Measurements from ENCODE around the gene ACTG2. TPM values are rescaled to one million over a fixed set of nuclear protein-coding genes. Genes with fewer than 3 reads are reported as not detected.

ACTG2 gene
- polyA plus RNA-seq, 3 donors: not detected

DNA sequence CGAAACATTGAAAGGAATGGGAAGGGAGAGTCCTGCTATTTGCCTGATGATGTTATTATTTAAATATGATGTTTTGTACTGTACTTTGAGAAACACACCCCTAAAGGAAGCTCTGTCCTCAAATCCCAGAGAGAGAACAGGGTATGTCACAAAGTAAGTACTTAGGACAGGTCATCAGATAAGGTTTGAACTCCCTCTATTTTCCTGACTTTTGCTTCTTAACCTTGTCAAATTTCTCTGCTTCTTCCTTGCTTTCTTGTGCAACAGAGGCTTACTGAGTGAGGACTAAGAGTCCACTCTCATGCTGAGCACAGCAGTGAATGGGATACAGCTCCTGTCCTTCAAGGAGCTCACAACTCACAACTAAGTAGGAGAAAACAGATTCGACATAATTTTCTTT, 37.6 kb downstream of the ACTG2 start:
- Histone ChIP-seq H4K20me1 (ENCODE audit: insufficient read depth, low read length) (peaks cover 35% of the 10 kb centered on the region), H2AFZ (ENCODE audit: insufficient read depth, low read depth, low read length, poor library complexity, severe bottlenecking) (no peak overlapping the region), H3K36me3 (replicated peaks in 1 of 2; ENCODE audit: control insufficient read depth in 1 of 2, insufficient read depth in 2 of 2, low read length in 2 of 2) (peaks cover 7 to 38% of the 10 kb centered on the region in 2 donors), H3K4me3 (replicated peaks in 1 of 3; ENCODE audit: low read depth in 2 of 3, low read length in 3 of 3) (no peak overlapping the region), H3K9me3 (replicated peaks in 1 of 2; ENCODE audit: control insufficient read depth in 1 of 2, insufficient read depth in 1 of 2, low read length in 2 of 2) (no peaks in the 10 kb centered on the region), H3K27me3 (ENCODE audit: control insufficient read depth in 2 of 2, insufficient read depth in 2 of 2, low read length in 2 of 2) (no peaks in the 10 kb centered on the region), H3K4me1 (ENCODE audit: control insufficient read depth in 1 of 2, insufficient read depth in 2 of 2, low read length in 2 of 2) (peaks cover 40 to 58% of the 10 kb centered on the region in 2 donors), H3K27ac (ENCODE audit: low read depth in 1 of 2, low read length in 2 of 2) (peak overlapping the region in 1 of 2 donors; percentile 7), H3K79me2 (ENCODE audit: insufficient read depth, low read length) (peaks cover 93% of the 10 kb centered on the region), H3K9ac (ENCODE audit: insufficient read depth, low read length, poor library complexity, severe bottlenecking) (no peak overlapping the region), H3K4me2 (replicated peaks; ENCODE audit: extremely low read depth, low read length, poor library complexity, severe bottlenecking) (no peak overlapping the region)
- WGBS (ENCODE audit: insufficient coverage): 100% methylated on average over 1 of the region's 2 CpGs
- TF ChIP-seq, protein P1, sequence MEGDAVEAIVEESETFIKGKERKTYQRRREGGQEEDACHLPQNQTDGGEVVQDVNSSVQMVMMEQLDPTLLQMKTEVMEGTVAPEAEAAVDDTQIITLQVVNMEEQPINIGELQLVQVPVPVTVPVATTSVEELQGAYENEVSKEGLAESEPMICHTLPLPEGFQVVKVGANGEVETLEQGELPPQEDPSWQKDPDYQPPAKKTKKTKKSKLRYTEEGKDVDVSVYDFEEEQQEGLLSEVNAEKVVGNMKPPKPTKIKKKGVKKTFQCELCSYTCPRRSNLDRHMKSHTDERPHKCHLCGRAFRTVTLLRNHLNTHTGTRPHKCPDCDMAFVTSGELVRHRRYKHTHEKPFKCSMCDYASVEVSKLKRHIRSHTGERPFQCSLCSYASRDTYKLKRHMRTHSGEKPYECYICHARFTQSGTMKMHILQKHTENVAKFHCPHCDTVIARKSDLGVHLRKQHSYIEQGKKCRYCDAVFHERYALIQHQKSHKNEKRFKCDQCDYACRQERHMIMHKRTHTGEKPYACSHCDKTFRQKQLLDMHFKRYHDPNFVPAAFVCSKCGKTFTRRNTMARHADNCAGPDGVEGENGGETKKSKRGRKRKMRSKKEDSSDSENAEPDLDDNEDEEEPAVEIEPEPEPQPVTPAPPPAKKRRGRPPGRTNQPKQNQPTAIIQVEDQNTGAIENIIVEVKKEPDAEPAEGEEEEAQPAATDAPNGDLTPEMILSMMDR (IDR thresholded peaks at IDR 0.05): no peak
- H3K9me3 Mint-ChIP-seq: peaks cover 0 to 3% (median 0%) of the 10 kb centered on the region in 7 donors
- H3K27me3 Mint-ChIP-seq (ENCODE audit: low read depth in 3 of 3): peaks cover 0 to 2% (median 0%) of the 10 kb centered on the region in 3 donors
- intact Hi-C loops (cut with micrococcal nuclease): loop anchor here in 1 of 2 donors (5.0 kb wide), 1 partner anchor 52 kb away; the partner anchor contains the start of gene TET3
- H3K4me1 Mint-ChIP-seq: peaks cover 58% of the 10 kb centered on the region
- peaks cover 39 to 46% of the 10 kb centered on the region in 2 donors for H3K36me3 Mint-ChIP-seq
- no peak for DNase-seq
- H3K27ac Mint-ChIP-seq: peak overlapping the region in 2 of 7 donors; percentile 41 to 63
- H3K4me3 Mint-ChIP-seq: no peak overlapping the region

DNA sequence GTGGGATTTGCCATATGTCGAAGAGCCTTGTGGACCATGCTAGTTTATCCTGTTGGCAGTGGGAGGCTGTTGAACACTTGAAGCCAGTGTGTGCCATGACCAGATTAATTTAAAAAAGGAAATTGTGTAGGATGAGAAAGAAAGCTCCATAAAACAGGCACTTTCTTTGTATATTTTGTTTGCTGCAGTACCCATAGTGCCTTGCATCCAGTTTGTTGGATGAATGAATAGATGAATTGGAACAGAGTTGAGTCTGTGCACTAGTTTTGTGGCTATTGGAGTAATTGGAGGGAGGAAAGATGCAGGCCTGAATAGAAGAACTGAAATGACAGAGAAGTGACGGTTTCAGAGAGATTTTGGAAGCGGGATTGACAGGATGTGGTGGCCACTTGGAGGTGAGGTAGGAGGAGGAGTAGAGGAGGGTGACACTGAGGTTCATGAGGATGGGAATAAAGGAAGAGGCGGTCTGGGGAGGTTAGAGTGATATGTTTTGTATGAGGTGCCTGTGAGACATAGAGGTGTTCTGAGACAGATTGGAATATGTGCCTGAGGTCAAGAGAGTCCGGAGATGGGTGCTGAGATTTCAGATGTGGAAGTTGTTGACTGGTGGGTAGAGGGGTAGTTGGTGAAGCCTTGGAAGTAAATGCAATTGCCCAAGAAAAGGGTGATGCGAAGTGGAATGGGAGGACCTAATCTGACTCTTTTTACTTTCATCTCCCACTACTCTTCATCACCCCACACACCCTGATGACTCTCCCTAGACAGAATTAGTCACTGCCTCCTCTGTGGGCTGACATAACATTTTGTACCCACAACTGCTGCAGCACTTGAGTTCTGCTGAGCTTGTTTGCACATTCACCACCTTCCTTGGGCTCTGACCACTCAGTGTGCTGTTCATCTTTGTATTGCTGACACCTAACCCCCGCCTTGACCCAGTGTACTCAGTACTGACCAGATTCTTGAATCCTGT, 39.0 kb downstream of the ACTG2 start:
- peaks cover 40 to 57% of the 10 kb centered on the region in 2 donors for H3K4me1 ChIP-seq (ENCODE audit: control insufficient read depth in 1 of 2, insufficient read depth in 2 of 2, low read length in 2 of 2)

More for the DNA sequence above, 39.0 kb downstream of the ACTG2 start:
- peak in 2 of 3 donors; percentile 28 to 66 for DNase-seq
- intact Hi-C loops (cut with micrococcal nuclease): loop anchor here in 1 of 2 donors (5.0 kb wide), 1 partner anchor 50 kb away; the partner anchor contains the start of gene TET3
- TF ChIP-seq, protein P1 (IDR thresholded peaks at IDR 0.05): no peak
- Histone ChIP-seq H3K36me3 (replicated peaks in 1 of 2; ENCODE audit: control insufficient read depth in 1 of 2, insufficient read depth in 2 of 2, low read length in 2 of 2) (peaks cover 11 to 50% of the 10 kb centered on the region in 2 donors), H3K4me2 (replicated peaks; ENCODE audit: extremely low read depth, low read length, poor library complexity, severe bottlenecking) (no peak overlapping the region), H3K9ac (ENCODE audit: insufficient read depth, low read length, poor library complexity, severe bottlenecking) (no peak overlapping the region), H3K27ac (ENCODE audit: low read depth in 1 of 2, low read length in 2 of 2) (peak overlapping the region in 1 of 2 donors; percentile 61), H3K4me3 (replicated peaks in 1 of 3; ENCODE audit: low read depth in 2 of 3, low read length in 3 of 3) (no peak overlapping the region), H2AFZ (ENCODE audit: insufficient read depth, low read depth, low read length, poor library complexity, severe bottlenecking) (no peak overlapping the region), H4K20me1 (ENCODE audit: insufficient read depth, low read length) (peaks cover 48% of the 10 kb centered on the region), H3K79me2 (ENCODE audit: insufficient read depth, low read length) (peaks cover 100% of the 10 kb centered on the region), H3K27me3 (ENCODE audit: control insufficient read depth in 2 of 2, insufficient read depth in 2 of 2, low read length in 2 of 2) (no peaks in the 10 kb centered on the region), H3K9me3 (replicated peaks in 1 of 2; ENCODE audit: control insufficient read depth in 1 of 2, insufficient read depth in 1 of 2, low read length in 2 of 2) (no peaks in the 10 kb centered on the region)
- Mint-ChIP-seq H3K27ac (peak overlapping the region in 5 of 7 donors; percentile 35 to 81 (median 67)), H3K4me1 (peaks cover 60% of the 10 kb centered on the region), H3K36me3 (peaks cover 50 to 58% of the 10 kb centered on the region in 2 donors), H3K9me3 (no peaks in the 10 kb centered on the region), H3K27me3 (ENCODE audit: low read depth in 3 of 3) (peaks cover 0 to 2% (median 0%) of the 10 kb centered on the region in 3 donors), H3K4me3 (no peak overlapping the region)
- WGBS (ENCODE audit: insufficient coverage): 91% methylated on average over 5 of the region's 7 CpGs

Data from CD14-positive monocyte (primary cell).